ENCODE measurements around the gene PNMA6F.
"Not testable (repeated sequence)": the region's sequence is repeated elsewhere in the genome, so short reads cannot be mapped to it uniquely, and the experiment has no call there.

The PNMA6F gene

GRCh38 chrX:153336121-153336894 is 14.7 kb upstream of the PNMA6F start:
- peak overlapping the region in 1 of 21 experiments; percentile 5 for H3K27ac ChIP-seq

GRCh38 chrX:153334654-153335295 is 13.2 kb upstream of the PNMA6F start:
- H3K27ac ChIP-seq: peak overlapping the region in 20 of 21 experiments; percentile 21 to 84 (median 72)

More at GRCh38 chrX:153336121-153336894, 14.7 kb upstream of the PNMA6F start:
- no peak overlapping the region for H3K4me3 ChIP-seq

GRCh38 chrX:153333821-153334653 is 12.5 kb upstream of the PNMA6F start, which contains the start of gene ZNF275:
TSS of gene ZNF275 (plus strand) at chrX:153334153. CDS start at chrX:153336680, 2,527 bp downstream.
- Histone ChIP-seq H3K27ac (peak within 1 kb of the TSS in 20 of 21 experiments; percentile 21 to 84 (median 72)), H3K4me3 (peak within 1 kb of the TSS; percentile 36 to 62 (median 55))

More at GRCh38 chrX:153334654-153335295, 13.2 kb upstream of the PNMA6F start:
- peak overlapping the region; percentile 36 to 62 (median 55) for H3K4me3 ChIP-seq

GRCh38 chrX:153333266-153333665 is 11.7 kb upstream of the PNMA6F start:
- peak overlapping the region in 1 of 7 experiments; percentile 57 for H3K4me3 ChIP-seq
- H3K27ac ChIP-seq: no peak overlapping the region

GRCh38 chrX:153327561-153327960 is 6.0 kb upstream of the PNMA6F start:
- H3K4me3 ChIP-seq: no peak overlapping the region

GRCh38 chrX:153320555-153321184 is 897 bp downstream of the PNMA6F start:
- Histone ChIP-seq H3K27ac (no peak overlapping the region), H3K4me3 (no peak overlapping the region)

More at GRCh38 chrX:153327561-153327960, 6.0 kb upstream of the PNMA6F start:
- H3K27ac ChIP-seq: no peak overlapping the region

GRCh38 chrX:153320047-153320443 is 1.5 kb downstream of the PNMA6F start:
- not testable (repeated sequence) for H3K27ac ChIP-seq, H3K4me3 ChIP-seq

- Histone ChIP-seq H3K27ac (no peak overlapping the region), H3K4me3 (no peak overlapping the region)
Observed at GRCh38 chrX:153319295-153320046, 2.1 kb downstream of the PNMA6F start.

GRCh38 chrX:153318811-153319210 is 2.8 kb downstream of the PNMA6F start:
- H3K4me3 ChIP-seq: no peak overlapping the region
- no peak overlapping the region for H3K27ac ChIP-seq

GRCh38 chrX:153317996-153318722 is 3.4 kb downstream of the PNMA6F start:
- H3K4me3 ChIP-seq: no peak overlapping the region
- H3K27ac ChIP-seq: no peak overlapping the region

- H3K27ac ChIP-seq: no peak overlapping the region
- H3K4me3 ChIP-seq: no peak overlapping the region
Observed at GRCh38 chrX:153317306-153317705, 4.3 kb downstream of the PNMA6F start.

- no peak overlapping the region for H3K27ac ChIP-seq
- no peak overlapping the region for H3K4me3 ChIP-seq
Observed at GRCh38 chrX:153312842-153313241, 8.7 kb downstream of the PNMA6F start.

GRCh38 chrX:153312041-153312440 is 9.5 kb downstream of the PNMA6F start:
- no peak overlapping the region for H3K27ac ChIP-seq
- no peak overlapping the region for H3K4me3 ChIP-seq

- no peak overlapping the region for H3K4me3 ChIP-seq
- H3K27ac ChIP-seq: no peak overlapping the region
Observed at GRCh38 chrX:153310901-153311300, 10.7 kb downstream of the PNMA6F start.

- no peak overlapping the region for H3K27ac ChIP-seq
- H3K4me3 ChIP-seq: no peak overlapping the region
Observed at GRCh38 chrX:153307276-153308178, 14.0 kb downstream of the PNMA6F start.

GRCh38 chrX:153306527-153307115 is 14.9 kb downstream of the PNMA6F start:
- H3K27ac ChIP-seq: no peak overlapping the region

GRCh38 chrX:153305972-153306371 is 15.6 kb downstream of the PNMA6F start:
- no peak overlapping the region for H3K27ac ChIP-seq

More at GRCh38 chrX:153306527-153307115, 14.9 kb downstream of the PNMA6F start:
- H3K4me3 ChIP-seq: no peak overlapping the region

More at GRCh38 chrX:153305972-153306371, 15.6 kb downstream of the PNMA6F start:
- H3K4me3 ChIP-seq: no peak overlapping the region
